CD4-positive, alpha-beta T cell treated with Interleukin-2 at 100 ng/mL for 4 hours (primary cell): ENCODE data around the gene ZNF384.

Source experiments
- DNase-seq: peaks from one replicate; pipeline ENCODE4 v3.0.0-alpha.2; 2020; ENCODE audit warnings: low spot score

The ZNF384 gene

DNA sequence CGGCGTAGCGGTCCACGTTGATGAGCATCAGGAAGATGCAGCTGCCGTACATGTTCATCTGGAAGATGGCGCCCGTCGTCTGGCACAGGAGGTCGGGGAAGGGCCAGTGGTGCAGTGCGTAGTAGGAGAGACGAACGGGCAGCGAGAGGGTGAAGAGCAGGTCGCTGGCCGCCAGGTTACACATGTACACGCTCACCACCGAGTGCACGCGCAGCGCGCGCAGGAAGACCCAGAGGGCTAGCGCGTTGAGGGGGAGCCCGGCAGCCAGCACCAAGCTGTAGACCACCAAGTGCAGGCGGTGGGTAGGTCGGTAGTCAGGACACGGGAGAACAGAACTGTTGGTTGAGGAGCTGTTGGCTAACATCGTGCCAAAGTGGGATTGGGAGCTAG, 68.3 kb downstream of the ZNF384 start:
- DNase-seq, result no peak

DNA sequence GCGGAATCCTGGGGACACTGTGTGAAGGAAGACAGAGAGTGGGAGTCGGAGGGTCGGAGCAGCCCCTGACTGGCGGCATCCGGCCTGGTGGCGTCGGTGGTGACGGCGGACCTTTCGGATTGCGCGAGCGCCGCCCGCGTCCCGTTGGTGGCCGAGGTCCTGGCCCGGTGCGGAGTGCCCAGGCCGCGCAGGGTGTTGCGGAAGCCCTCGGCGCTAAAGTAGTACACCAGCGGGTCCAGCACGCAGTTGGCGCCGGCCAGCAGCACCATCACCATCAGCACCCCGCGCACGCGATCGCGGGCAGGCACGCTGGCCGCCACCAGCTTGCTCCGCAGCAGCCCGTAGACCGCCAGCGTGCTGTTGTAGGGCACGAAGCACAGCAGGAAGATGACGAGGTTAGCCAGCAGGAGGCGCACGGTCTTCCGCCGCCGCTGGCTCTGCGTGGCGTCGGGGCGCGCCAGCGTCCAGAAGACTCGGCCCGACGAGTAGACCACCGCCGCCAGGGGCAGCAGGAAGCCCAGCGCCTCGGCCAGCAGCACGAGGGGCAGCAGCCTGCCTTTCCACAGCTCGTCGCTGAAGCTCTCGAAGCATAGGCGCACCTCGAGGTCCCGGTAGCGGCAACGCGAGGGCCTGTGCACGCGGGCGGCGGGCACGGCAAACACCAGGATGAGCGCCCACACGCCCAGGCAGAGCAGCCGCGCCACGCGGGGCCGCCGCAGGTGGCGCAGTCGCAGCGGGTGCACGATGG, 68.9 kb downstream of the ZNF384 start:
- peak; percentile 49 for DNase-seq

DNA sequence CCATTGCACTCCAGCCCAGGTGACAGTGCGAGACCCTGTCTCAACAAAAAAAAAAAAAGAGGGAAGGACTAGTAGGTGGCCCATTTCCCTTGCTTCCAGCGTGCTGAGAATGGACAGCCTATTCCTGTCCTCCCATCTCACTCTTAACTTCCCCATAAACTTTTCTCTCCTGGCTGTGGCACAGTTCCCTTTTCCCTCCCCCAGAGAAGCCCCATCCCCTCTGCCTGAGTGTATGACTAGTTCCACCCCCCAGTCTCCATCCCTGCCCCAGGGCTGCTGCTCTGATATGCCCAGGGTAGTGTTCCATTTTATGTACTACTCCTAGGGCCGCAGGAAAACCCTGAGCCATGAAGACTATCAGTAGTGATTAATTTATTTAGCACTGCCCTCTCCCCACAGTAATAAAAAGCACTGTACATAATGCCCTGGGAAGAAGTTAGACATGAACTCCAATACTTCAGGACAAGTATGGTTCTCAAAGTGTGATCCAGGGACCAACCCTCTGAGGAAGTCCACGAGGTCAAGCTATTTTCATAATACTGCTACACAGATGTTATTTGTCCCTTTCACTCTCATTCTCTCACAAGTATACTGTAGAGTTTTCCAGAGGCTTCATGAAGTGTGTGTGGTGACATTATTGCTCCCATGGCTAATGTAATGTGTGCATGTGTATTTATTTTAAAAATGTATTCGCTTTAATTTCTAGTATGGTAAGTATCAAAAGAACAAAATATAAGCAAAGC, 70.5 kb downstream of the ZNF384 start:
- no peak for DNase-seq
